Astrocyte (in vitro differentiated cells and primary cell): ENCODE measurements around the gene RPS2. TPM values are rescaled to one million over a fixed set of nuclear protein-coding genes. Genes with fewer than 3 reads are reported as not detected.

Source experiments
- DNase-seq: peaks from one replicate; pipeline ENCODE4 v3.0.0-alpha.2; 2010; ENCODE audit warnings: low read depth
- FAIRE-seq: peaks from 2 replicates; lab custom pipeline; 2011; peaks lifted over from hg19 to GRCh38; lab: Jason Lieb, UNC
- H2AFZ ChIP-seq: 2 replicates; pipeline ENCODE4 v1.6.0; 2012; ENCODE audit warnings: low read depth, low read length, inconsistent platforms
- H3K27ac ChIP-seq: 2 replicates; pipeline ENCODE4 v1.5.1; 2011; ENCODE audit warnings: low read depth, low read length, inconsistent platforms
- H3K27me3 ChIP-seq: 2 replicates; pipeline ENCODE4 v1.6.0; 2011; ENCODE audit warnings: low read length, inconsistent platforms; ENCODE audit not compliant: insufficient read depth
- H3K36me3 ChIP-seq: 2 replicates; pipeline ENCODE4 v1.5.1; 2011; ENCODE audit warnings: low read length, inconsistent platforms; ENCODE audit not compliant: insufficient read depth
- H3K4me1 ChIP-seq: 2 replicates; pipeline ENCODE4 v1.5.1; 2011; ENCODE audit warnings: low read length, inconsistent platforms; ENCODE audit not compliant: insufficient read depth
- H3K4me2 ChIP-seq: 2 replicates; pipeline ENCODE4 v1.6.0; 2012; ENCODE audit warnings: low read length, inconsistent platforms
- H3K4me3 ChIP-seq: 2 replicates; pipeline ENCODE4 v1.5.1; 2011; ENCODE audit warnings: low read depth, mild to moderate bottlenecking, low read length, inconsistent platforms; ENCODE audit not compliant: insufficient read depth
- H3K79me2 ChIP-seq: 2 replicates; pipeline ENCODE4 v1.6.0; 2012; ENCODE audit warnings: mild to moderate bottlenecking, low read length, inconsistent platforms; ENCODE audit not compliant: insufficient read depth
- H3K9ac ChIP-seq: 2 replicates; pipeline ENCODE4 v1.6.0; 2012; ENCODE audit warnings: mild to moderate bottlenecking, low read length, inconsistent platforms
- H3K9me3 ChIP-seq: 2 replicates; pipeline ENCODE4 v1.5.1; 2012; ENCODE audit warnings: low read depth, mild to moderate bottlenecking, low read length, inconsistent platforms; ENCODE audit not compliant: insufficient read depth
- H4K20me1 ChIP-seq: 2 replicates; pipeline ENCODE4 v1.6.0; 2012; ENCODE audit warnings: low read length, inconsistent platforms; ENCODE audit not compliant: insufficient read depth
- H3K27ac Mint-ChIP-seq: one replicate; pipeline ENCODE4 v1.8.0; 2021; ENCODE audit warnings: mild to moderate bottlenecking, mixed read lengths; ENCODE audit not compliant: unreplicated experiment
- H3K27me3 Mint-ChIP-seq: one replicate; pipeline ENCODE4 v1.8.0; 2021; ENCODE audit warnings: low read depth, mixed read lengths; ENCODE audit not compliant: unreplicated experiment
- H3K36me3 Mint-ChIP-seq: one replicate; pipeline ENCODE4 v1.8.0; 2021; ENCODE audit warnings: low read depth, mixed read lengths; ENCODE audit not compliant: unreplicated experiment
- H3K4me1 Mint-ChIP-seq: one replicate; pipeline ENCODE4 v1.8.0; 2021; ENCODE audit warnings: low read depth, mixed read lengths; ENCODE audit not compliant: unreplicated experiment
- H3K4me3 Mint-ChIP-seq: one replicate; pipeline ENCODE4 v1.8.0; 2021; ENCODE audit warnings: mild to moderate bottlenecking, moderate library complexity, mixed read lengths; ENCODE audit not compliant: unreplicated experiment
- H3K9me3 Mint-ChIP-seq: one replicate; pipeline ENCODE4 v1.8.0; 2021; ENCODE audit warnings: mild to moderate bottlenecking, mixed read lengths; ENCODE audit not compliant: unreplicated experiment
- CTCF ChIP-seq: IDR thresholded peaks from 2 replicates; pipeline ENCODE4 v1.5.1; 2011; ENCODE audit warnings: low read depth, mild to moderate bottlenecking, inconsistent platforms, low read length, moderate library complexity; ENCODE audit not compliant: insufficient read depth
- EZH2 ChIP-seq: IDR thresholded peaks from 2 replicates; pipeline ENCODE4 v1.6.1; 2012; ENCODE audit warnings: mild to moderate bottlenecking, low read length, inconsistent platforms; ENCODE audit not compliant: insufficient read depth
- total RNA-seq: library from RNA; stranded (reverse); gene quantifications from 2 replicates; pipeline ENCODE4 v1.2.1, GENCODE V29; 2021

Gene RPS2
- total RNA-seq, 1 donor from 2014 or later, result 2,534 TPM

- Mint-ChIP-seq H3K36me3 (peaks cover 4% of the 10 kb centered on the region), H3K4me1 (peaks cover 18% of the 10 kb centered on the region), H3K9me3 (no peaks in the 10 kb centered on the region), H3K4me3 (peak overlapping the region; percentile 90), H3K27me3 (no peaks in the 10 kb centered on the region), H3K27ac (peak overlapping the region; percentile 74)
- Histone ChIP-seq H3K9me3 (no peaks in the 10 kb centered on the region), H3K4me1 (peaks cover 41% of the 10 kb centered on the region), H4K20me1 (peaks cover 54% of the 10 kb centered on the region), H3K79me2 (peaks cover 68% of the 10 kb centered on the region), H3K4me3 (peak overlapping the region; percentile 88), H3K36me3 (no peaks in the 10 kb centered on the region), H3K27me3 (no peaks in the 10 kb centered on the region), H2AFZ (no peak overlapping the region), H3K27ac (peak overlapping the region; percentile 77), H3K9ac (peak overlapping the region; percentile 94), H3K4me2 (peak overlapping the region; percentile 100)
- no peak for DNase-seq
- FAIRE-seq, result no peak
- TF ChIP-seq CTCF (no peak), EZH2 (no peak)
Measured at GRCh38 chr16:2008631-2009163, 44.1 kb upstream of the RPS2 start.

- Histone ChIP-seq H3K9me3 (no peaks in the 10 kb centered on the region), H3K36me3 (no peaks in the 10 kb centered on the region), H3K4me2 (peak overlapping the region; percentile 100), H3K4me3 (peak overlapping the region; percentile 88), H3K9ac (peak overlapping the region; percentile 94), H3K27me3 (no peaks in the 10 kb centered on the region), H2AFZ (no peak overlapping the region), H3K4me1 (peaks cover 41% of the 10 kb centered on the region), H3K79me2 (peaks cover 74% of the 10 kb centered on the region), H3K27ac (peak overlapping the region; percentile 33), H4K20me1 (peaks cover 61% of the 10 kb centered on the region)
- no peak for TF ChIP-seq CTCF
- TF ChIP-seq EZH2, result no peak
- Mint-ChIP-seq H3K27ac (peak overlapping the region; percentile 74), H3K27me3 (no peaks in the 10 kb centered on the region), H3K4me1 (peaks cover 18% of the 10 kb centered on the region), H3K4me3 (peak overlapping the region; percentile 90), H3K9me3 (no peaks in the 10 kb centered on the region), H3K36me3 (peaks cover 2% of the 10 kb centered on the region)
- DNase-seq, result peak; percentile 57
- FAIRE-seq, result no peak
Measured at GRCh38 chr16:2008009-2008526, 43.4 kb upstream of the RPS2 start.
